HG03460 (cell line): Measurements from ENCODE around the gene FITM2.
"Not testable (repeated sequence)": the region's sequence is repeated elsewhere in the genome, so short reads cannot be mapped to it uniquely, and the experiment has no call there.

ENCODE experiments used
- ATAC-seq: cut with Tn5 transposase; IDR thresholded peaks from one replicate; pipeline ENCODE4 v1.9.1; 2021; ENCODE audit not compliant: unreplicated experiment

Gene FITM2, protein sequence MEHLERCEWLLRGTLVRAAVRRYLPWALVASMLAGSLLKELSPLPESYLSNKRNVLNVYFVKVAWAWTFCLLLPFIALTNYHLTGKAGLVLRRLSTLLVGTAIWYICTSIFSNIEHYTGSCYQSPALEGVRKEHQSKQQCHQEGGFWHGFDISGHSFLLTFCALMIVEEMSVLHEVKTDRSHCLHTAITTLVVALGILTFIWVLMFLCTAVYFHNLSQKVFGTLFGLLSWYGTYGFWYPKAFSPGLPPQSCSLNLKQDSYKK

DNA sequence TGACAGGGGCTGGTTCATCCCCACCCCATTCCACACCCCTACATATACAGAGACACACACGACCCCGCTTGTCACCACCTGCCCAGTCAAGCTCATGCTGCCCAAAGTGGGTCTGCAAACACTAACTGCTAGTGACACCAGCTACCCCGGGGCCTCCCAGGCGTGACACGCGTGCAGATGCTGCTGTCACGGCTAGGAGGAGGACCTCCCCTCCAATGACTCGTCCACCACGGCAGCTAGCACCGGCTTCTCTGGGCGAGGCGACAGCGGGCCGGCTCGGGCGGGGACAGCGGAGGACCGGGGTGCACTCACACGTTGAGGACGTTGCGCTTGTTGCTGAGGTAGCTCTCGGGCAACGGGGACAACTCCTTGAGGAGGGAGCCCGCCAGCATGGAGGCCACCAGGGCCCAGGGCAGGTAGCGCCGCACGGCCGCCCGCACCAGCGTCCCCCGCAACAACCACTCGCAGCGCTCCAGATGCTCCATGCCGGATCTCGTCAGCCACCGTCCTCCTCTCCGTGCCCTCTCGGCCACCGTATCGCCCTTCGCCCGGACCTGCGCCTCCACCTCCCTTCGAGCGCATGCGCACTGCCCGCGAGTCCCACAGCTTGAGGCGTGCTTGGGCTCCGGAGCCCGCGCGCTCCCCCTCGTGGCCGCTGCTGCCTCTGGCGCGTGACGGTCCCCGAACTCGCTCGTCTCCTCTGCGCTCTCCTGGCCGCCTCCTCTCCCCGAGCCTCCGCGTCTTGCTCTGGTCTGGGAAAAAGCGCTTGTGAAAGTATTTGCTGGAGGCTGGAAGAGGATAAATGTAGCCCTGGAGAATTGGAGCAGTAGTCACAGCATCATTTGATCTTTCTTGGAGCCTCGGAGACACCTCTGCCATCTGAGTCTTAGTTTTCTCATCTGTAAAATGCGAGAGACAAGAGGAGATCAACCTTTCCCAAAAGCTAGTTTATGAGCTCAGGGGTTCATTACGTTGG is at the start of gene FITM2:
Gene FITM2 (minus strand): TSS at position 539 of the 976 bp plus-strand sequence. CDS start 54 bp downstream, at position 485.
- peak; percentile 85 for ATAC-seq

DNA sequence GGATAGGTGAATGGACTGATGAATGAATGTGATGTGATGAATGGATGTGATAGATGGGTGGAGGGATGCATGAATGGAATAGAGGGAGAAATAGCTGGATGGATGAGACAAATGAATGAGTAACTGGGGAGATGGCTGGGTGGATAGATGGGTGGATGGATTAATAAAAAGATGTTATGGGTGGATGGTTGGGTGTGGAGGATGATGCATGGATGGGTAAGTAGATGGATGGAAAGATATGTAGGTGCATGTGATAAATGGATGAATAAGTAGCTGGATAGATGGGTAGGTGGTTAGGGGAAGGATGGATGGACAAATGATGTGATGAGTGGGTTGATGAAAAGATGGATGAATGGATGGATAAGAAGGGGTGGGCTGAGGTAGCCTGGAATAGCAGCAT is 49.2 kb upstream of the FITM2 start:
- ATAC-seq, result no peak

DNA sequence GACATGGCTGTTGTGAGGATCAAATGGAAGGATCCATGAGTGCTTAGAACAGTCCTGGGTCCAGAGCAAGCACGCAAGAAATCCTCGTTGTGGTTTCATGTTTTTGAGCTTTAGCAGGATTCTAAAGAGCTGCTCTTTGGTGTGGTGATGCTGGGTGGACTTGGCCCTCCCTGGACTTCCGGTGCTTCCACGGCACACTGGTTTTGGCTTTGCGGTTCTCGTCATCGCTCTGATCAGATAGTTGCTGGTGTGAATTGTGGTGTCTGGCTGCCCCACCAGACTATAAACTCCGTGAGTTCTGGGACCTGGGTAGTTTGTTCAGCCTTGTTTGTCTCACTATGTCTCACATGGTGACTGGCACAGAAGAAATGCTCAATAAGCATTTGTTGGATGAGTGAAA is 47.8 kb upstream of the FITM2 start:
- ATAC-seq, result no peak

DNA sequence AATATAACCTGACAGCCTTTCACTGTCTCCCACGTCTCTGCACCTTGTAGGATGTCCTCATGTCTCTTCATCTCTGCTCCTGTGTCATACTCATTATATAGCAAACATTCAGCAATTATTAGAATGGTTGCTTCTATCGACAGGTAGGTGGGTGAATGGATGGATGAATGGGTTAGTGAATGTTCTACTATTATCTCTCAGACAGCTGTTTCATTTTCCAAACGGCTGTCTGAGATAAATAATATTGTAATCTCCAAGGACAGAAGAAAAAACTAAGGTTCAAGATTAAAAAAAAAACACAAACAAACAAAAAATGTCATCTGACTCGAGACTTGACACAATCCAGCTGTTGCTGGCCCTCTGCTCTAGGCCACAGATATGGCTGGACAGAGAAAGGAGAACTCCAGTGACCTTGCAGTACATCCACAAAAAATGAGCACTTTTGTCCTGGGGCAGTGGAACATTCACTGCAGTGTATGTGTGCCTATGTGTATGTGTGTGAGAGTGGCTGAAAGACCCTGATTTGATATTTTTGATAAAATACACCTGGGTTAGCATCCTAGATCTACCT is 46.6 kb upstream of the FITM2 start:
- no peak for ATAC-seq

DNA sequence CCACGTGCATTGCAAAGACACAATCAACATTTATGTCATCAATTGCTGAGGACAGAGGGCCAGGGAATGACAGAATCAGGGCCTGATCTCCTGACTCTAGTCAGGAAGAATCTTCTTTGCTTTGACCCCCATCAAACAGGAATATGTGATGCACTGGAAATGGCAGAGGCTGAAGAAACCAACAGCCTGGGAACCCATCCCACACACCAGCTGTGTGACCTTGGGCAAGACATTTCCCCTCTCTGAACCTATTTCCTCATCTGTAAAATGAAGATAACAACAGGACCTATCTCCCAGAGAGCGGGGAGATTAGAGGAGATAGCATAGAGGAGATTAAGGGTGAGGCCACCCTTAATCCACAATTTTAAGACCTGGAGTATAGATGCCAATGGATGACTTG is 46.0 kb upstream of the FITM2 start:
- no peak for ATAC-seq

DNA sequence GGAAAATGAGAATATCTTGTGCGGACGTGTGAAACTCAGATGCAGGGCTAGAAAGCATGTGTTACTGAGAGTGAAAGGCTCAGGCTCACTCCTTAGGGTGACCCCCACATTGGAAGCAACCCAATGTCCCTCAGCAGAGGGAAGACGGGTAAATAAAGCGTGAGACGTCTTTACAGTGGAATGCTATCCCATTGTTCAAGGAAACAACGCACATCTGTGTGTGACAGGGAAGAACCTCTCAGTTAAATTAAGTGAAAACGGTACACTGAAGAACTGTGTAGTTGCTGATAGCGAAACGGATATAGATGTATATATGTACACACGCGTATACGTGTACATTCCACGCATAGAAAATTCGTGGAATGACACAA is 45.3 kb upstream of the FITM2 start:
- no peak for ATAC-seq

DNA sequence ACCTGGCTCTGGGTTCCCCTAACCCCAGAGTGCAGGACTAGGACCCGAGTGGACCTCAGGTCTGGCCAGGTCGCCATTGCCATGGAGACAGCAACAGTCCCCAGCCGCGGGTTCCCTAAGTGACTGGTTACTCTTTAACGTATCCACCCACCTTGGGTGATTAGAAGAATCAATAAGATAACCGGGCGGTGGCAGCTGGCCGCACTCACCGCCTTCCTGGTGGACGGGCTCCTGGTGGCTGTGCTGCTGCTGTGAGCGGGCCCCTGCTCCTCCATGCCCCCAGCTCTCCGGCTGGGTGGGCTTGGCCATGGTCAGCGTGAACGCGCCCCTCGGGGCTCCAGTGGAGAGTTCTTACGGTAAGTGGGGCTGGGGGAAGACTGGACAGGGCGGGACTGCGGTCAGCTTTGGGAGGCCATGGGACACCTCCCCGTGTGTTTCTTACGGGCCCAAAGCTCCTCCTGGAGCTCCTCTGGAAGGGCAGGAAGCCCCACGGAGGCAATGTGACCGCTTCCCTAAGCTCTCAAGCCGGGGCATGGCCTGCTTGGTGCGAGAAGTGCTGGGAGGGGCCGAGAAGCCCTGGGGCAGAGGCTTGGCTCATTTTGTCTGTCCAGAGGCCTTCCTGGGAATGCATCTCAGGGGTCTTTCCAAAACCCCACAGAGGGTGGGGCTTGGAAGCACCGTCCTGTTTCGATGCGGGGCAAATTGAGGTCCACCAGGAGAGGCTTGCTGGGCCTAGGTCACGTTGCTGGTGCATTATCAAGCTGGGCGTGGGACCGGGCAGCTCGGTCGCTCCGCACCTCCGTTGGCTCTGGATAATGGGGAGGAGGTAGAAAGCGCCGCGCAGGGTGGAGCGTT is 44.7 kb upstream of the FITM2 start, which contains the start of gene HNF4A:
Gene HNF4A (plus strand): TSS at position 202 of the 855 bp plus-strand sequence. CDS start 106 bp downstream, at position 308.
- ATAC-seq, result no peak

DNA sequence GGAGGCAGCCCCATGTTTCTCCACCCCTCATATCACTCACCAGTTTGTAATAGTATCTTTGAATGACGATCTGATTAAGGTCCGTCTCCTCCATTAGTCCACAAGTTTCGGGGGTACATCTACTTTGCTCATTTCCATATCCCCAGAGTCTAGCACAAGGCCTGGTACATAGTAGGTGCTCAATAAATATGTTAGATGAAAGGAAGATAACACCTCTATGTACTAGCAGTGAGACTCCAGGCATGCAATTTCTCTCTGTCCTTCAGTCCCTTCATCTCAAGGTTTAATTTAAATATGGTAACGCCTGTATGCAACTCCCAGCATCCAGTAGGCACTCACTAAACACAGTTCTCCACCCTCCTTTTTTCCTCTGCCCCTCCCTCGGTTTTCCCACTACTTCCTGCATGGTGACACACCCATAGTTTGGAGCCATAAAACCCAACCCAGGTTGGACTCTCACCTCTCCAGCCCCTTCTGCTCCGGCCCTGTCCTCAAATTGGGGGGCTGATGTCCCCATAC is 44.0 kb upstream of the FITM2 start:
- no peak for ATAC-seq

DNA sequence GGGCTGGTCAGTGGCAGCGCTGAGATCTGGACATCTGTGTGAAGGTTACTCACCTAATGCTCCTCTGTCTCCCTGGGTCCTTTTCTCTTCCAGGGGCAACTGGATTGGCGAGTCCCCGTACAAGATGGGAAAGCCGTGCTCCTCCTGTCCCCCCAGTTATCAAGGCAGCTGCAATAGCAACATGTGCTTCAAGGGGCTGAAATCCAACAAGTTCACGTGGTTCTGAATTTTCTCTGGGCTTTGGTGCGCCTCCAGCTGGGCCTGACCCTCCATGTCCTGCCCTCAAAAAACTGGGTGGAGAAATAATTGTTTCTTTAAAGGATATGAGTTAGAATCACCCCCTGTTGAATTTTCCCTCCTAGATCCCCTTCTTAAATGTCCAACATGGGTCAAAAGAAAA is 39.6 kb upstream of the FITM2 start:
- ATAC-seq, result no peak

DNA sequence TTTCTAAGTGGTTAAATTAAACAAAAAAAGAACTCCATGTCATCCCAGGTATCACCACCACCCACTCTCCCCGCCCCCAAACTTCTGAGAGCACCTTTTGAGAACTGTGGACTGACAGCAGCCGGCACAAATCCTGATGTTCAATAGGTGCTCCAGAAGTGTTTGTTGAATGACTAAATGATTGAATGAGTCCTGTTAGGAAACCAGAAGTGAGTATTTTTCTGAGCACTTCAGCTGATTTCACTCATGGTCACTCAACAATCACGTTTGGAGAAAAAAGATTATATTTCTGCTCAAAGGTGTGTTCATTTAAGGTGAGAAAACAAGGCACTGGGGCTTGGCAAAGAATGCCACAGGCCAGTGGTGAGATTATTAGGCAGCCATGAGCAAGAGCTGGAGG is 38.3 kb upstream of the FITM2 start:
- ATAC-seq, result no peak

DNA sequence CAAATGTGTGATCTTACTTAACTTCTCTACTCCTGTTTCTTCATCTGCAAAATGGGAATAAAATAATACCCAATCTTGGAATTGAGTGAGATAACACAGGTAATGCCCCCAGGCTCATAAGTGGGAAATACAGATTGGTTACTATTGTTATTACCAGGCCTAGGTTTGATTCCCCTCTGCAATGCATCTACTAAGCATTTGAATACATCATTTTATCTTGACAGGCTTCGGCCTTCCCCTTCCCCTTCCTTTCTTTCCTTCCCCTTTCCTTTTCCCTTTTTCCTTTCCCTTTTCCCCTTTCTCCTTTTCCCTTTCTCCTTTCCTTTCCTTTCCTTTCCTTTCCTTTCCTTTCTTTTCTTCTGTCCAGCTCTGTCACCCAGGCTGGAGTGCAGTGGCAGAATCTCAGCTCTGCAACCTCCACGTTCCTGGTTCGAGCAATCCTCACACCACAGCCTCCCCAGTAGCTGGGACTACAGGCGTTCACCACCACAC is 37.2 kb upstream of the FITM2 start:
- ATAC-seq, result no peak

DNA sequence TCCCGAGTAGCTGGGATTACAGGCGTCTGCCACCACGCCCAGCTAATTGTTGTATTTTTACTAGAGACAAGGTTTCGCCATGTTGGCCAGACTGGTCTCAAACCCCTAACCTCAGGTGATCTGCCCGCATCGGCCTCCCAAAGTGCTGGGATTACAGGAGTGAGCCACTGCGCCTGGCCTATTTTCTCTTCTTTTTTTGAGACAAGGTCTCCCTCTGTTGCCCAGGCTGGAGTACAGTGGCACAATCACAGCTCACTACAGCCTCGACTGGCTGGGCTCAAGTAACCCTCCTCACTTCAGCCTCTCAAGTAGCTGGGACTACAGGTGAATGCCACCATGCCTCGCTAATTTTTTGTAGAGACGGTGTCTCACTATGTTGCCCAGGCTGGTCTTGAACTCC is 34.9 kb upstream of the FITM2 start:
- ATAC-seq, result not testable (repeated sequence)

DNA sequence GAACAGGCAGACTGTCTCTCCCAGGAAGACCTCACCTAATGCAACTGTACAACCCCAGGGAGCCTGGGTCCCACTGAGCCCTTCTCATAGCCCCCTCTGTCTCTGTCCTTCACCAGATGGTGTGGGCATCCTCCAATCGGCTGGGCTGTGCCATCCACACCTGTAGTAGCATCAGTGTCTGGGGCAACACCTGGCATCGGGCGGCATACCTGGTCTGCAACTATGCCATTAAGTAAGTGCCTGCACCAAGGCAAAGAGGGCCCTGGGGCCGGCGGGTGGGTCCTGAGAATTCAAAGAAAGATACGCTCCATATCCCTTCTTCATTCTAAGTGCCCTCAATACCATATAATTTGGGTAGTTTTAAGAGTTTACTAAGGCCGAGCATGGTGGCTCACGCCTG is 34.1 kb upstream of the FITM2 start:
- ATAC-seq, result no peak

DNA sequence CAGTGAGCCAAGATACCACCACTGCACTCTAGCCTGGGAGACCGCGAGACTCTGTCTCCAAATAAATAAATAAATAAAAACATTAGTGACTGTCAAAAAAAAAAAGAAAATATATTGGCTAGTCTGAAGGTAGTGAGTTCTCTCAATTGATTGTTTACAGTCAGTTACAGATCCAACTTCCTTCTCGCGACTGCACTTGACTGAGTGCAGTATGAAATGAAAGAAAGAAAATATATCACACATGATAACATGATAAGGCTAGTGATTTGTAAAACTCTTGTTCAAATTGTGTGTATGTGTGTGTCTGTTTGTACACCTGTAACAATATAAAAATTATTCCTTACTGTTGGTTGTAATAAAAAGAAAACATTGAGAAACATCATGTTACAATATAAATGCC is 33.7 kb upstream of the FITM2 start:
- no peak for ATAC-seq

DNA sequence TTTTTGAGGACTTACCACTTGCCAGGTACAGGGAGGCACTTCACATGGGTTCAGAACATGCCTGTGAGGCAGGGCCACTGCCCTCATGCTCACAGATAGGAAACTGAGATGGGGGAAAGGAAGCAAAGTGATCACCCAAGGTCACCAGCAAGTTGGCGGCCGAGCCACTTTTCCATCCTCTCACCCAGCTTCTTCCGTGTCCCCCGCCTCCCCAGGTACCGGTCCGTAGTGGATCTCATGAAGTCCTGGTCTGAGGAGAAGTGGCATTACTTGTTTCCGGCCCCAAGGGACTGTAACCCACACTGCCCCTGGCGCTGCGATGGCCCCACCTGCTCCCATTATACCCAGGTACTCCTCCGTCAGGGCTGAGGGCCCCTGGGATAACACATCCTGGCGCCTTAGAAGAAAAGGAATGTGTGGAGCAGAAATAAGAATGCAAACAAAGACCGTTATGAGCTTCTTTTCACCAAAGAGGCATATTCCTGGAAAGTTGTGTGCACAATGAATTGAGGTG is 32.2 kb upstream of the FITM2 start:
- no peak for ATAC-seq

DNA sequence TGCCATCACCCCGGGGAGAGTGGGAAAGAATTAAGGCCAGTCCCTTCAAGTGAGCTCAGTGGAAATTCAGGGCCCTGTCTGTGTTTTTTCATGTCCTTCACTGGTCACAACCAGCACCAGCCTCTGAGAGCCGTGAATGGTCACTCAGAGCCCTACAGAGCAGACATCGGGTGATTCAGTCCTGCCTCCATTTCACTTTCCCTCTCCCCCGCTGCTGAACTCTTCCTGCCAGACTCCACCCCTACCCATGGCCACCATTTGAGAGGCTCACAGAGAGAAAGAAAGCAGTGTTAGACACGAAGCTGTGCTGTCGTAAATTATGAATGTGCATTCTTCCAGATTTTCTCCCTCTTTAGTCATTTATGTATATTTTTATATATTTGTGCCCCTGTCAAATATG is 31.2 kb upstream of the FITM2 start:
- ATAC-seq, result no peak

DNA sequence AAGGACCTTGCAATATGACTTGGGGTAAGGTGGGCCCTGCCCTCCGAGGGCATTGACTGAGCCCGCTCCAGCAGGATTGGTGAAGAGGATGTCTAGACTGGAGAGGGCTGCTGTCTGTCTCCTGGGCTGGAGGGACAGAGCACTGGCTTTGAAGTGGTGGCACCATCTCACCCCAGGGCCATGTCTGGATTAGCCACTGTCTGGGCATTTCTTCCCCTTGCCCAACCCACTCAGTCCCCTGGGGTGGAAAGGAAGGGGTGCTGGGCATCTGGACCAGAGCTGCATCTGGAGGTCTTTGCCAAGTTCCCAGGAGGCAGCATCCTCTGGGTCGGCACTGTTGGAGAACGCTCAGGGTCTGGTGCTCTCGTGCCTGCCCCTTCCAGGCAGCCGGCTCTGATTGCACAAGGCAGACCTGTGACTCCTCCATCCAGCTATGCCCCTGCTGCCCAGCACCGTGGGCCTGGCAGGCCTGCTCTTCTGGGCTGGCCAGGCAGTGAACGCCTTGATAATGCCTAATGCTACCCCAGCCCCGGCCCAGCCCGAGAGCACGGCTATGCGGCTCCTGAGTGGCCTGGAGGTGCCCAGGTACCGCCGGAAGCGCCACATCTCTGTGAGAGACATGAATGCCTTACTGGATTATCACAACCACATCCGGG is 25.9 kb upstream of the FITM2 start, which contains the start of gene R3HDML:
Gene R3HDML (plus strand): TSS at position 319 of the 656 bp plus-strand sequence. CDS start 115 bp downstream, at position 434.
- no peak for ATAC-seq

DNA sequence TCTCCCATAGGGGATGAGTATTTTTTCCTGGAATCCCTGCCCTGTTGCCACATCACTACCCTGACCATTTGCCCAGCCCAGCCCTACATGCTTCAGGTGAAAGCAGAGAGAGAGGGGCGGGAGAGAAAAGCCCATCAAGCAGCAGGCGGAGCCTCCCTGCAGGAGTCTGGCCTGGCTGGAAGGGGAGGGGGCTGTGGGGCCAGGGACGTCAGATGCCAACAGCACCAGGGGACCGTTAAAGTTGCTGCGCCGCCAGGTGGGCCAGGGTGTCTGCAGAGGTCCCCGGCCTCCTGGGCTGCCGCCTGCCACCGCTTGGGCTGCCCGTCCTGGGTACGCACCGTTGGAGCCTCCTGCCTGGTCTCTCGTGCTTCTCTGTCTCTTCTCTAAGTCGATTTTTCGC is 25.1 kb upstream of the FITM2 start:
- ATAC-seq, result no peak

DNA sequence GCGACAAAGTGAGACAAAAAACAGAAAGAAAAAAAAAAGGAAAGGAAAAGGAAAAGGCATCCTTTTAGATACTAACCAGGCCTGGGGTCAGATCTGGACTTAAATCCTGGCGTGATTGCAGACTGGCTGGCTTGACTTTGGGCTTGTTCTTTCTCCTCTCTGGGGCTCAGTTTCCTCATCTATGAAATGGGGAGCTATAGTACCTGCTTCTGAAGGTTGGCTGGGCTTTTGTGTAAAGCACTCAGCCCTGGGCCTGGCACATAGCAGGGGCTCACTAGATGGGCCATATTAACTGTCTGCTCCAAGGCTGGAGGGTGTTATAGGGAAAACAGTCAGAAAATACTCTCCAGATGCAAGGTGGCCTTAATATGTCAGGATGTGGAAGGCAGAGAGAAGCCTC is 24.7 kb upstream of the FITM2 start:
- no peak for ATAC-seq

DNA sequence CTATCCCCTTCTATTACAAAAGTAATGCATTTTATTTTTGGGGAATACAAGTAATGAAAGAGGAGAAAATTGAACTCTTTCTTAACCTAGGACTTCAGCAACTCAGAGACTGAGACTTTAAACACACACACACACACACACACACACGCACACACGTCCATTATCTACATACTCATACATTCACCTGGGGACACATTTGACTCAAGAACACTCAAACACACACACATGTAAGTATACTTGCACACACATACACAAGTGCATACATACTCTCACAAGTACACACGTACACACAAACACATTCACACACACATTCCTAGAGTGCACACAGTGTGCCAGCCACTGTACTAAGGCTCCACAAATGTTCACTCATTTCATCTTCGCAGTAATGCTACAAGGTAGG is 23.7 kb upstream of the FITM2 start:
- ATAC-seq, result no peak
